Sigmoid colon (tissue), 7 donors: ENCODE results near the gene METTL5. TPM values are rescaled to one million over a fixed set of nuclear protein-coding genes. Genes with fewer than 3 reads are reported as not detected.
"Not testable (repeated sequence)": the region's sequence is repeated elsewhere in the genome, so short reads cannot be mapped to it uniquely, and the experiment has no call there.

ENCODE experiments used
- DNase-seq: peaks from one replicate; pipeline ENCODE4 v3.0.0-alpha.2; 2019
- H3K27ac ChIP-seq, 4 donors: fragments of 200-600 bp; sonication (generic); one replicate each; pipeline ENCODE4 v1.5.1; 2016 to 2019; ENCODE audit warnings: mild to moderate bottlenecking in 1 of 4
- H3K27me3 ChIP-seq, 3 donors: fragments of 200-600 bp; sonication (generic); one replicate each; pipeline ENCODE4 v1.5.1; 2019; ENCODE audit warnings: mild to moderate bottlenecking in 1 of 3
- H3K36me3 ChIP-seq, 4 donors: fragments of 200-600 bp; sonication (generic); one replicate each; pipeline ENCODE4 v1.5.1; 2016 to 2019
- H3K4me1 ChIP-seq, 4 donors: fragments of 200-600 bp; sonication (generic); one replicate each; pipeline ENCODE4 v1.5.1; 2017 to 2019
- H3K4me3 ChIP-seq, 4 donors: fragments of 200-600 bp; sonication (generic); one replicate each; pipeline ENCODE4 v1.5.1; 2017 to 2019; ENCODE audit warnings: mild to moderate bottlenecking in 2 of 4, moderate library complexity in 1 of 4
- H3K9me3 ChIP-seq, 4 donors: fragments of 200-600 bp in 3 of 4; sonication (generic) in 3 of 4; one replicate each; pipeline versions ENCODE4 v1.5.1 to v1.6.1; 2013 to 2019
- CTCF ChIP-seq, 4 experiments: fragments of 450-650 bp in 3 of 4; fragments of 200-600 bp in 1 of 4; IDR thresholded peaks; one replicate each; pipeline ENCODE4 v1.5.1; 2016 to 2019; ENCODE audit warnings: antibody characterized with exemption in 4 of 4, mild to moderate bottlenecking in 3 of 4, moderate library complexity in 2 of 4
- EP300 ChIP-seq, 4 donors: sonication (generic); formaldehyde crosslinking; IDR thresholded peaks; one replicate each; pipeline ENCODE4 v1.6.1; 2017; ENCODE audit warnings: antibody characterized with exemption in 4 of 4
- POLR2A ChIP-seq, 2 donors: fragments of 450-650 bp; IDR thresholded peaks; one replicate each; pipeline ENCODE4 v1.6.1; 2016; ENCODE audit warnings: antibody characterized with exemption in 2 of 2, mild to moderate bottlenecking in 2 of 2, moderate library complexity in 2 of 2
- POLR2AphosphoS5 ChIP-seq, 4 donors: sonication (generic); formaldehyde crosslinking; IDR thresholded peaks; one replicate each; pipeline ENCODE4 v1.6.1; 2017; ENCODE audit warnings: antibody characterized with exemption in 4 of 4
- WGBS, 2 donors: extraction: QIAGEN DNeasy Blood & Tissue Kit; methylation state at CpG; one replicate each; pipeline ENCODE4 v1.1.7; 2013; 5-methylcytosine and 5-hydroxymethylcytosine counted together
- intact Hi-C: fragments of 100-400 bp; cut with DNase I; formaldehyde crosslinking; loops from one replicate; pipeline ENCODE4 v1.15.1; 2023
- polyA plus RNA-seq, 3 donors: library from polyadenylated mRNA; stranded (reverse); fragments of 200-250 nt; gene quantifications; one replicate each; pipeline ENCODE4 v1.2.3, GENCODE V29; 2013
- total RNA-seq, 4 donors: library from RNA; depleted of rRNA; stranded (reverse); fragments of >200 nt; gene quantifications; one replicate each; pipeline ENCODE4 v1.1.0, GENCODE V29; 2016
- donor health status: healthy with polysubstance abuse.
- donor health status: Bipolar disorder and iron deficiency.
- donor health status: healthy.

METTL5 gene
- total and polyA plus RNA-seq, 7 donors = 47.8 to 337 (median 74.9) TPM

- Histone ChIP-seq H3K36me3 (no peaks in the 10 kb centered on the region), H3K4me1 (peaks cover 0 to 17% (median 2%) of the 10 kb centered on the region in 4 donors), H3K9me3 (no peaks in the 10 kb centered on the region), H3K27ac (no peak overlapping the region), H3K27me3 (no peaks in the 10 kb centered on the region), H3K4me3 (no peak overlapping the region)
- WGBS, 2 donors = 85% methylated on average over 4 of the region's 4 CpGs
- intact Hi-C loops = no loop called here
- TF ChIP-seq POLR2A (IDR thresholded peaks at IDR 0.05) (no peak), POLR2AphosphoS5 (IDR thresholded peaks at IDR 0.05) (no peak), CTCF (IDR thresholded peaks at IDR 0.05) (no peak), EP300 (IDR thresholded peaks at IDR 0.05) (no peak)
- no peak for DNase-seq
These were observed 28.4 kb upstream of the METTL5 start for GRCh38 chr2:169853041-169853668.

- DNase-seq = no peak
- H3K4me3 ChIP-seq = no peak overlapping the region
- H3K4me1 ChIP-seq = peaks cover 0 to 35% (median 16%) of the 10 kb centered on the region in 4 donors
- no peaks in the 10 kb centered on the region for H3K27me3 ChIP-seq
- H3K9me3 ChIP-seq = no peaks in the 10 kb centered on the region
- 96 to 100% methylated on average over 1 of the region's 1 CpG for WGBS, 2 donors
- H3K36me3 ChIP-seq = no peaks in the 10 kb centered on the region
- intact Hi-C loops = no loop called here
- TF ChIP-seq POLR2A (IDR thresholded peaks at IDR 0.05) (no peak), POLR2AphosphoS5 (IDR thresholded peaks at IDR 0.05) (no peak), CTCF (IDR thresholded peaks at IDR 0.05) (no peak), EP300 (IDR thresholded peaks at IDR 0.05) (no peak)
- H3K27ac ChIP-seq = no peak overlapping the region
These were observed 25.0 kb upstream of the METTL5 start for GRCh38 chr2:169849710-169850109.

- peaks cover 0 to 31% (median 16%) of the 10 kb centered on the region in 4 donors for H3K4me1 ChIP-seq
- intact Hi-C loops, H3K27me3 ChIP-seq, DNase-seq, H3K9me3 ChIP-seq, H3K27ac ChIP-seq, H3K36me3 ChIP-seq, H3K4me3 ChIP-seq: not testable (repeated sequence)
- 82 to 88% methylated on average over 8 of the region's 8 CpGs for WGBS, 2 donors
These were observed 24.4 kb upstream of the METTL5 start for GRCh38 chr2:169848959-169849693.

- H3K27ac ChIP-seq = no peak overlapping the region
- H3K27me3 ChIP-seq = no peaks in the 10 kb centered on the region
- H3K9me3 ChIP-seq = no peaks in the 10 kb centered on the region
- DNase-seq = no peak
- no peak for TF ChIP-seq CTCF (IDR thresholded peaks at IDR 0.05)
- TF ChIP-seq POLR2A (IDR thresholded peaks at IDR 0.05) = no peak
- TF ChIP-seq EP300 (IDR thresholded peaks at IDR 0.05) = no peak
- TF ChIP-seq POLR2AphosphoS5 (IDR thresholded peaks at IDR 0.05) = no peak
- 96 to 99% methylated on average over 2 of the region's 2 CpGs for WGBS, 2 donors
- peaks cover 0 to 9% (median 0%) of the 10 kb centered on the region in 4 donors for H3K36me3 ChIP-seq
- H3K4me3 ChIP-seq = no peak overlapping the region
- intact Hi-C loops = no loop called here
- H3K4me1 ChIP-seq = peaks cover 0 to 45% (median 27%) of the 10 kb centered on the region in 4 donors
These were observed 20.3 kb upstream of the METTL5 start for GRCh38 chr2:169845016-169845415.

GRCh38 chr2:169841625-169842024, 16.9 kb upstream of the METTL5 start:
- H3K9me3 ChIP-seq, DNase-seq, H3K4me3 ChIP-seq, H3K27me3 ChIP-seq, H3K36me3 ChIP-seq, intact Hi-C loops, H3K27ac ChIP-seq: not testable (repeated sequence)
- WGBS, 2 donors = 96 to 99% methylated on average over 21 of the region's 24 CpGs
- peaks cover 0 to 43% (median 35%) of the 10 kb centered on the region in 4 donors for H3K4me1 ChIP-seq
